Coronary artery (tissue), 2 donors: Measurements from ENCODE around the gene TRIM29.

Source experiments
- DNase-seq: peaks from one replicate; pipeline ENCODE4 v3.0.0-alpha.2; 2017; ENCODE audit warnings: low spot score
- H3K27ac ChIP-seq, 2 donors: fragments of 200-600 bp; sonication (generic); one replicate each; pipeline ENCODE4 v1.5.1; 2016 to 2019
- H3K4me3 ChIP-seq: fragments of 200-600 bp; sonication (generic); 2 replicates; pipeline ENCODE4 v1.5.1; 2016; ENCODE audit warnings: mild to moderate bottlenecking, moderate library complexity
- CTCF ChIP-seq: fragments of 200-600 bp; sonication (generic); IDR thresholded peaks from one replicate; pipeline ENCODE4 v1.5.1; 2019; ENCODE audit warnings: antibody characterized with exemption

Gene TRIM29

GRCh38 chr11:120078397-120078796 is 59.5 kb downstream of the TRIM29 start:
- Histone ChIP-seq H3K4me3 (no peak overlapping the region), H3K27ac (no peak overlapping the region)
- DNase-seq = no peak
- TF ChIP-seq CTCF = no peak

- Histone ChIP-seq H3K27ac (no peak overlapping the region), H3K4me3 (no peak overlapping the region)
- no peak for DNase-seq
- no peak for TF ChIP-seq CTCF
These were observed 63.8 kb downstream of the TRIM29 start for GRCh38 chr11:120074076-120074475.

- TF ChIP-seq CTCF = no peak
- Histone ChIP-seq H3K4me3 (no peak overlapping the region), H3K27ac (no peak overlapping the region)
- no peak for DNase-seq
These were observed 64.7 kb downstream of the TRIM29 start for GRCh38 chr11:120073196-120073595.

- Histone ChIP-seq H3K4me3 (no peak overlapping the region), H3K27ac (no peak overlapping the region)
- peak; percentile 57 for DNase-seq
- TF ChIP-seq CTCF = no peak
These were observed 69.8 kb downstream of the TRIM29 start for GRCh38 chr11:120068114-120068573.

- TF ChIP-seq CTCF = no peak
- Histone ChIP-seq H3K4me3 (no peak overlapping the region), H3K27ac (no peak overlapping the region)
- DNase-seq = peak; percentile 47
These were observed 70.3 kb downstream of the TRIM29 start for GRCh38 chr11:120067438-120068113.

- H3K27ac ChIP-seq = no peak overlapping the region
- H3K4me3 ChIP-seq = no peak overlapping the region
- DNase-seq = peak; percentile 24
- TF ChIP-seq CTCF = no peak
These were observed 71.0 kb downstream of the TRIM29 start for GRCh38 chr11:120066738-120067437.

- H3K27ac ChIP-seq = no peak overlapping the region
- DNase-seq = peak; percentile 22
- no peak for TF ChIP-seq CTCF
- no peak overlapping the region for H3K4me3 ChIP-seq
These were observed 72.0 kb downstream of the TRIM29 start for GRCh38 chr11:120065876-120066275.
